Umbilical cord (tissue), 2 donors: Measurements from ENCODE around the gene BBOX1. TPM values are rescaled to one million over a fixed set of nuclear protein-coding genes. Genes with fewer than 3 reads are reported as not detected.
"Not testable (repeated sequence)": the region's sequence is repeated elsewhere in the genome, so short reads cannot be mapped to it uniquely, and the experiment has no call there.

Experiments used
- DNase-seq: peaks from one replicate; pipeline ENCODE4 v3.0.0-alpha.2; 2015; ENCODE audit warnings: low spot score
- total RNA-seq: library from RNA; depleted of rRNA; stranded (reverse); fragments of >200 nt; gene quantifications from one replicate; pipeline ENCODE4 v1.2.3, GENCODE V29; 2014; ENCODE audit warnings: low replicate concordance; ENCODE audit not compliant: insufficient read depth

BBOX1 gene
- total RNA-seq, 1 donor from 2014 or later = 1.2 TPM

- DNase-seq = peak; percentile 59
Observed at GRCh38 chr11:27124514-27125264, 84.1 kb downstream of the BBOX1 start.

DNA sequence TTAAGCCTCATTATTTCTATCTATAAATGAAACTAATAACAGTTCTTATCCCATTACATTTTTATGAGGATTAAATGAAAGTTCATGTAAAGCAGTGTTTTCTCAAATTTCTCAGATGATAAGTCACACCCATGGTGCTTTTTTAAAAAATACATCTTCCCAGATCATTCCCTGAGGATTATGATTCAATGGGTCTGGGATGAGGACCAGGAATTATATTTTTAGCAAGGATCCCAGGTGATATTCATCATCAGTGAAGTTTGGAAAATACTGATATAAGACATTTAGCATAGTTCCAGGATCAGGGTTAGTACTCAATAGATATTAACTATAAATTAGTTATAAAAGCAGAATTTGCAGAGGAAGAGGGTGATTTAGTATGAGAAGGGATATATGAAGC, 89.1 kb downstream of the BBOX1 start:
- no peak for DNase-seq

DNA sequence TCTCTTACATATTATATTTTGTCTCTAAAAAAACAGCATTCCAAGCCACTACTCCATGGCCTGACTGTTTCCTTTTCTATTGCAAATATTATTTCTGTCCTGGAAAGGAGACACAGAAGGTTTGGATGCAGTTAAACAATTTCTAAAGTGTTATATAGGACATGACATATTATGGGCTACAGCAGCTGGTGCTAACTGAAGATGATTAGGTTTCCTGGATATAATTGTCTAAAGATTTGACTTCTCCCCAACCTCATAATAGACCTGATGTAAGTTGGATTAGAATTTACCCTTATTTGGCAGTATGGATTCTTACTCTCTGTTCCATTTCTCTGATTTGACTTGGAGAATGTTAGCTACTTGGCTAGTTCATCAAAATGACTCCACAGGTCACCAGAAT, 90.2 kb downstream of the BBOX1 start:
- no peak for DNase-seq

GRCh38 chr11:27135924-27136329, 95.3 kb downstream of the BBOX1 start:
- not testable (repeated sequence) for DNase-seq

GRCh38 chr11:27138716-27139115, 98.1 kb downstream of the BBOX1 start:
- DNase-seq = peak; percentile 12

GRCh38 chr11:27139742-27140367, 99.2 kb downstream of the BBOX1 start:
- peak; percentile 79 for DNase-seq

- DNase-seq = no peak
Observed at GRCh38 chr11:27141576-27141975, 101.0 kb downstream of the BBOX1 start.

DNA sequence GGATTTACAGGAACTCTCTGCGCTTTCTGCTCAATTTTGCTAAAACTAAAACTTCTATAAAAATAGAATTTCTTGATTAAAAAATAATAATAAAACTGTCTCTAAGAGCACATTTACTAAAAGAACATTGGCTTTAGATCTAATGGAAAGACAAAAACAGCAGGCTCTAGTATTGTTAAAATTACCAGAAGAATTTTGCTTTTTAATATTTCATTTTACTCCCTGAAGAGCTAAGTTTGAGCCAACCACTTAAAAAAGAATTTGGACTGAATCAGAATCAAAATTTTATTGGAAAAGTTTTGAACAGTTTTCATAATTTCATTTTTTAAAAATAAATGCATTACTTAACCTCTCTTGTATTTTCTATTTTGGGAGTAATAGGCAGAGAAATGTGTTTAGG, 107.3 kb downstream of the BBOX1 start:
- no peak for DNase-seq

DNA sequence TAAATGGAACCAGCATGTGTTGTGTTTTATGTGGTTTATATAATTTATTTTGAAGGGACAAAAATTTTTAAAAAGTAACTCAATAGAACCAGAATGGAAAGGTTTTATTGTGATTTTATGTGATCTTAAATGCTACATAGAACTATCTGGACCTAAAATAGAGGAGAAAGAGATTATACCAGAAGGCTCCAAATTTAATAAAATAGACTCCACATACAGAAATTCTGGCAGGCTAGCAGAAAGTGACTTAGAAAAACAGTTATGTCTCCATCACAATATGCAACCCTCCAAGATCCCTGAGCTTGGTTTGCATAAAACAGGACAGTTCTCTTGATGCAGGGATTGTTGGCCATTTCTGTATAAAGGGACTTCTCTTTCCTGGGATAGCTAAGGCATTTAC, 107.9 kb downstream of the BBOX1 start:
- DNase-seq = no peak

DNA sequence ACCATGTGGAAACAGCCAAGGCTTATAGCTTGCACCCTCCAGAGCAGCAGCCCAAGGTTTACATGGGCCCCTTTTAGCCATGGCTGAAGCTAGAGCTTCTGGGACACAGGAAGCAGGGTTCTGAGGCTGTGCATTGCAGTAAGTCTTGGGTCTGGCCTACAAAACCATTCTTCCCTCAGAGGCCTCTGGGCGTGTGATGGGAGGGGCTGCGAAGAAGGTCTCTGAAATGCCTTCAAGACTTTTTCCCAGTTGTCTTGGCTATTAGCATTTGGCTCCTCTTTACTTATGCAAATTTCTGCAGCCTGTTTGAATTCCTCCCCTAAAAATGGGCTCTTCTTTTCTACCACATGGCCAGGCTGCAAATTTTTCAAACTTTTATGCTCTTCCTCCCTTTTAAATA, 109.5 kb downstream of the BBOX1 start:
- no peak for DNase-seq

DNA sequence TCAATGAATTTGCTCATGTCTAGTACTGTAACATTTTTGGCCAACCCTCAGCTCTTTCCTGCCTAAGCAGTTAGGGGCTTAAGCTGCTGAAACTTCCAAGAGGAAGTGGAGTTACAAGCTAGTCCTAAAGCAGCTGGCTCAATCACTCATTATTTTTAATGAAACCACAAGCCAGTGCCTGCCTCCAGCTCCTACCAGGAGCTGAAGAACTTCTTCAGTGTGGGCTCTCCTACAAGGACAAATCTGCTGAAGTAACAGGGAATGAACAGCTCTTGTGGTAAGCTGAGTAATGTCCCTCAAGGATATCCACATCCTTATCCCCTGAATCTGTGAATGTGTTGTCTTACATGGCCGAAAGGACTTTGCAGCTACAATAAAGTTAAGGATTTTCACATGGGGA, 112.5 kb downstream of the BBOX1 start:
- no peak for DNase-seq

GRCh38 chr11:27158456-27159334, 118.1 kb downstream of the BBOX1 start:
- peak; percentile 83 for DNase-seq

DNA sequence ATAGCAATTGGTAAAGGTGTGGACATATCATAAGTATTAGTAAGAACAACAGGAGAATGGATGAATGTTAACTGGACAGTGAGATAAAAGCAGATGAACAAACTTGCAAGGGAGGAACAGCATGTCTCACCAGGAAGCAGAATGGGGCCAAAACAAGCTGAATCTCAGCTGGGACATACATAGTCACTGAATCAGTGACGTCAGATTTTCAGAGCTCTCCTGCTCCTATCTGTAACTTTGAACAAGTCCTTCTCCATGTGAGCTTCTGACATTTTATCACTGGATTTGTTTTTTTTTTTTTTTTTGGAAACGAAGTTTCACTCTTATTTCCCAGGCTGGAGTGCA, 118.7 kb downstream of the BBOX1 start:
- no peak for DNase-seq

- DNase-seq = no peak
Observed at GRCh38 chr11:27161071-27161470, 120.5 kb downstream of the BBOX1 start.

- DNase-seq = no peak
Observed at GRCh38 chr11:27162237-27162636, 121.6 kb downstream of the BBOX1 start.

GRCh38 chr11:27166130-27166529, 125.5 kb downstream of the BBOX1 start:
- DNase-seq = no peak

GRCh38 chr11:27171376-27171958, 130.9 kb downstream of the BBOX1 start:
- peak; percentile 72 for DNase-seq

- no peak for DNase-seq
Observed at GRCh38 chr11:27173545-27173944, 132.9 kb downstream of the BBOX1 start.

DNA sequence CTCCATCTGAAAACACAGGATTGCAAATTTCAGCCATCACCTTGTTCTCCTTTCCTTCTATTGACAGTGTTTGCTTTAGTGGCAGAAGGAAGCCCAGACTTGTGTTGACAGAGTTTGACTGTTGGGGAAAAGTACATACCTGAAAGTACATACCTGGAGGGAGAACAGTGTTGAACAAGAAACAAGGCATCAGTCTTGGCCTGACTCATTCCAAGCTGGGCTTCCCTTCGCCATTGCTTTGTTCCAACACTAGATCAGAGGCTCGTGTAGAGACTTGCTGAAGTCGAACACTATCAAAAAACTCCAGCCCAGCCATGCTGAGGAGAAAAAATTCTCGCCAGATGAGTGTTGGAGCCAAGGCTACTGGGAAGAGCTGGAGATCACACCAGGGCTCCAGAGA, 133.4 kb downstream of the BBOX1 start:
- no peak for DNase-seq

DNA sequence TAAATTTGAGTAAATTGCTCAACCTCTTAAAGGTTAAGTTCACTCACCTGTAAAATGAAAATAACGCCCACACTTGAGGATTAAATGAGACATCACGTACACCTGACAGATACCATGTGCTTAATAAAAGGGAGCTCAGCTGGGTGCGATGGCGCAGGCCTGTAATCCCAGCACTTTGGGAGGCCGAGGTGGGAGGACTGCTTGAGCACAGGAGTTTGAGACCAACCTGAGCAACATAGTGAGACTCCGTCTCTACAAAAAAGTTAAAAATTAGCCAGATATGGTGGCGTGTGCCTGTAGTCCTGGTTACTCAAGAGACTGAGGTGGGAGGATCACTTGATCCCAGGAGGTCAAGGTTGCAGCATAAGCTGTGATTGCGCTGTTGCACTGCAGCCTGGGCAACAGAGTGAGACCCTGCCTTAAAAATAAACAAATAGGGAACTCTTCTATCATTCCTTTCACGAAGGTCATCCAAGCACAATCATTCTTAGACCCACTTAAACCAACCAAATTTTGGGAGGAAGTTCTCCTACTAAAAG, 134.1 kb downstream of the BBOX1 start:
- no peak for DNase-seq

GRCh38 chr11:27175562-27175961, 134.9 kb downstream of the BBOX1 start:
- not testable (repeated sequence) for DNase-seq
